ENCODE data around the gene IRF4. TPM values are rescaled to one million over a fixed set of nuclear protein-coding genes. Genes with fewer than 3 reads are reported as not detected.

Gene IRF4
- total RNA-seq, 4 donors from 2014 or later, result 3.5 to 5.8 (median 4.1) TPM

- TF ChIP-seq, protein P1, sequence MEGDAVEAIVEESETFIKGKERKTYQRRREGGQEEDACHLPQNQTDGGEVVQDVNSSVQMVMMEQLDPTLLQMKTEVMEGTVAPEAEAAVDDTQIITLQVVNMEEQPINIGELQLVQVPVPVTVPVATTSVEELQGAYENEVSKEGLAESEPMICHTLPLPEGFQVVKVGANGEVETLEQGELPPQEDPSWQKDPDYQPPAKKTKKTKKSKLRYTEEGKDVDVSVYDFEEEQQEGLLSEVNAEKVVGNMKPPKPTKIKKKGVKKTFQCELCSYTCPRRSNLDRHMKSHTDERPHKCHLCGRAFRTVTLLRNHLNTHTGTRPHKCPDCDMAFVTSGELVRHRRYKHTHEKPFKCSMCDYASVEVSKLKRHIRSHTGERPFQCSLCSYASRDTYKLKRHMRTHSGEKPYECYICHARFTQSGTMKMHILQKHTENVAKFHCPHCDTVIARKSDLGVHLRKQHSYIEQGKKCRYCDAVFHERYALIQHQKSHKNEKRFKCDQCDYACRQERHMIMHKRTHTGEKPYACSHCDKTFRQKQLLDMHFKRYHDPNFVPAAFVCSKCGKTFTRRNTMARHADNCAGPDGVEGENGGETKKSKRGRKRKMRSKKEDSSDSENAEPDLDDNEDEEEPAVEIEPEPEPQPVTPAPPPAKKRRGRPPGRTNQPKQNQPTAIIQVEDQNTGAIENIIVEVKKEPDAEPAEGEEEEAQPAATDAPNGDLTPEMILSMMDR (IDR thresholded peaks at IDR 0.05), result no peak
- ATAC-seq (ENCODE audit: low FRiP score) (no peak), DNase-seq (ENCODE audit: low spot score) (no peak)
These were observed 40.0 kb downstream of the IRF4 start for GRCh38 chr6:431504-431903.

- no peak for DNase-seq (ENCODE audit: low spot score)
- TF ChIP-seq, protein P1 (IDR thresholded peaks at IDR 0.05), result no peak
- no peak for ATAC-seq (ENCODE audit: low FRiP score)
These were observed 40.4 kb downstream of the IRF4 start for GRCh38 chr6:431986-432385.

GRCh38 chr6:434051-434705 is 42.6 kb downstream of the IRF4 start:
- no peak for DNase-seq (ENCODE audit: low spot score)
- TF ChIP-seq, protein P1 (IDR thresholded peaks at IDR 0.05), result no peak
- no peak for ATAC-seq (ENCODE audit: low FRiP score)

- ATAC-seq (ENCODE audit: low FRiP score) (no peak), DNase-seq (ENCODE audit: low spot score) (no peak)
- TF ChIP-seq, protein P1 (IDR thresholded peaks at IDR 0.05), result no peak
These were observed 44.1 kb downstream of the IRF4 start for GRCh38 chr6:435441-436307.

GRCh38 chr6:436308-437036 is 44.9 kb downstream of the IRF4 start:
- DNase-seq (ENCODE audit: low spot score), result no peak
- TF ChIP-seq, protein P1 (IDR thresholded peaks at IDR 0.05), result no peak

DNA sequence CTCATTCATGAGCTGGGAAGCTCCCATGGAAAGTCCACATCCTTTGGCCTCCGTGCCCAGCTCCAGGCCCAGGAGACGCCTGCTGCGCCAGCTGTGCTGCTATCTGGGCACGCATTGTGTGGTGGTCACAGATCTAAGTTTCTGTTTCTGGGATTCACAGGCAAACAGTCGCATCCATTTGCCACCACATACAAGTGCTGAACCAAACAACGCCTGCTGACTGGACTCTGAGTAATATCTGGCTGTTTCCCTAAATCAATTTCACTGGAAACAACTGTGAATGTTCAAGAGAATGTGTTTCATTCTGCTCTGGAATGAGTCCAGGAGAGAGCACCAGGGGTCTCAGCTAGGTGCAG is 45.5 kb downstream of the IRF4 start:
- DNase-seq (ENCODE audit: low spot score), result no peak
- TF ChIP-seq, protein P1 (IDR thresholded peaks at IDR 0.05), result no peak
- no peak for ATAC-seq (ENCODE audit: low FRiP score)

More at GRCh38 chr6:436308-437036, 44.9 kb downstream of the IRF4 start:
- ATAC-seq (ENCODE audit: low FRiP score), result no peak

All from omental fat pad (tissue), 4 donors.